T-cell (primary cell): ENCODE measurements around the gene BANF2. TPM values are rescaled to one million over a fixed set of nuclear protein-coding genes. Genes with fewer than 3 reads are reported as not detected.

Source experiments
- ATAC-seq, 4 experiments: fragments of 200-7000 bp in 3 of 4; fragments of 150-1000 bp in 1 of 4; cut with Tn5 transposase; replicated peaks in 1 of 4; 1 replicate in 3 of 4; 2 replicates in 1 of 4; pipeline ENCODE4 v1.10.0; 2021; ENCODE audit warnings: moderate library complexity in 3 of 4, mild to moderate bottlenecking in 2 of 4, moderate number of reproducible peaks in 1 of 4
- CTCF ChIA-PET, 2 donors: fragments of 300-600 bp; sonication (Branson Sonifier 250); formaldehyde crosslinking; loops; one replicate each; lab custom pipeline; 2022; ENCODE audit warnings: antibody characterized with exemption in 2 of 2; lab: Charles Lee
- POLR2A ChIA-PET, 2 donors: fragments of 300-600 bp; sonication (Branson Sonifier 250); formaldehyde crosslinking; loops; one replicate each; lab custom pipeline; 2022; ENCODE audit warnings: antibody characterized with exemption in 2 of 2; lab: Charles Lee
- DNase-seq, 35 experiments: peaks; one replicate each; pipeline versions ENCODE4 v3.0.0 to v3.0.0-alpha.2; 2013 to 2023
- H3K27ac ChIP-seq: one replicate; pipeline ENCODE4 v1.5.1; 2013; ENCODE audit warnings: low read length
- H3K27me3 ChIP-seq, 2 experiments: replicated peaks in 1 of 2; 1 replicate in 1 of 2; 2 replicates in 1 of 2; pipeline versions ENCODE4 v1.6.1 to v1.7.0; 2013; ENCODE audit warnings: low read length in 1 of 2, mixed read lengths in 1 of 2; ENCODE audit not compliant: control insufficient read depth in 2 of 2, insufficient read depth in 2 of 2; ENCODE audit errors: extremely low read depth in 1 of 2
- H3K36me3 ChIP-seq, 2 donors: 1 replicate in 1 of 2; 2 replicates in 1 of 2; pipeline versions ENCODE4 v1.6.1 to v1.7.0; 2013; ENCODE audit warnings: low read length in 1 of 2; ENCODE audit not compliant: control insufficient read depth in 2 of 2, insufficient read depth in 1 of 2; ENCODE audit errors: extremely low read depth in 1 of 2
- H3K4me1 ChIP-seq, 2 experiments: 1 replicate in 1 of 2; 2 replicates in 1 of 2; pipeline versions ENCODE4 v1.6.1 to v1.7.0; 2013; ENCODE audit warnings: low read length in 2 of 2, mixed read lengths in 1 of 2; ENCODE audit not compliant: insufficient read depth in 2 of 2, control insufficient read depth in 1 of 2; ENCODE audit errors: extremely low read depth in 1 of 2
- H3K4me3 ChIP-seq, 2 donors: 1 replicate in 1 of 2; 2 replicates in 1 of 2; pipeline versions ENCODE4 v1.5.1 to v1.7.0; 2013; ENCODE audit warnings: mild to moderate bottlenecking in 2 of 2, low read length in 1 of 2, moderate library complexity in 1 of 2; ENCODE audit not compliant: control insufficient read depth in 1 of 2; ENCODE audit errors: extremely low read depth in 1 of 2
- H3K9me3 ChIP-seq: 2 replicates; pipeline ENCODE4 v1.7.0; 2013
- H3K27ac Mint-ChIP-seq, 2 donors: one replicate each; pipeline ENCODE4 v1.8.0; 2020 to 2021; ENCODE audit warnings: mild to moderate bottlenecking in 2 of 2, mixed read lengths in 2 of 2
- H3K27me3 Mint-ChIP-seq, 2 donors: one replicate each; pipeline ENCODE4 v1.8.0; 2021 to 2022; ENCODE audit warnings: mixed read lengths in 2 of 2
- H3K36me3 Mint-ChIP-seq: one replicate; pipeline ENCODE4 v1.8.0; 2021; ENCODE audit warnings: mixed read lengths
- H3K4me1 Mint-ChIP-seq, 3 donors: one replicate each; pipeline ENCODE4 v1.8.0; 2020 to 2022; ENCODE audit warnings: mixed read lengths in 3 of 3, mild to moderate bottlenecking in 1 of 3
- H3K4me3 Mint-ChIP-seq, 3 donors: one replicate each; pipeline ENCODE4 v1.8.0; 2020 to 2022; ENCODE audit warnings: mild to moderate bottlenecking in 3 of 3, mixed read lengths in 3 of 3, moderate library complexity in 3 of 3
- H3K9me3 Mint-ChIP-seq, 3 donors: one replicate each; pipeline ENCODE4 v1.8.0; 2020 to 2022; ENCODE audit warnings: mixed read lengths in 3 of 3
- WGBS: methylation state at CpG from one replicate; pipeline ENCODE4 v1.1.5; 2013; ENCODE audit warnings: missing lambda C conversion rate; ENCODE audit not compliant: insufficient coverage; 5-methylcytosine and 5-hydroxymethylcytosine counted together
- total RNA-seq, 35 experiments: library from RNA in 6 of 35; stranded (reverse) in 6 of 35; fragments of 120-200 nt in 1 of 35; gene quantifications; one replicate each; pipeline versions ENCODE4 v1.2.1 to v1.2.4 and lab custom pipeline; 2013 to 2026

The BANF2 gene
- total RNA-seq, 5 donors from 2014 or later (not counting 1 experiment from before 2014, with no cell fraction given), result not detected

GRCh38 chr20:17683218-17684076 is 16.3 kb upstream of the BANF2 start:
- Histone ChIP-seq H3K36me3 (peaks cover 0 to under 1% of the 10 kb centered on the region in 2 donors), H3K4me1 (peaks cover 3 to 22% of the 10 kb centered on the region in 2 experiments), H3K4me3 (peak overlapping the region in 1 of 2 donors; percentile 73), H3K9me3 (no peaks in the 10 kb centered on the region), H3K27me3 (peaks cover 0 to 25% of the 10 kb centered on the region in 2 experiments), H3K27ac (no peak overlapping the region)
- peak overlapping the region; percentile 59 to 85 (median 84) for H3K4me3 Mint-ChIP-seq
- 76% methylated on average over 7 of the region's 10 CpGs for WGBS
- no peak for DNase-seq
- H3K27ac Mint-ChIP-seq, result no peak overlapping the region
- H3K27me3 Mint-ChIP-seq, result peaks cover 32 to 43% of the 10 kb centered on the region in 2 donors
- POLR2A ChIA-PET, result no interaction called here
- peaks cover 17 to 23% (median 21%) of the 10 kb centered on the region in 3 donors for H3K4me1 Mint-ChIP-seq
- ATAC-seq, result no peak
- CTCF ChIA-PET, result interaction anchor here (0.5 to 2.2 kb wide), 32 partner anchors 10 to 811 kb away, joined by 3 to 19 read pairs (median 4); partner anchors contain the start of genes BANF2 (in 1 of the 2), DSTN (in 1 of the 2), DZANK1 (in 1 of the 2) and KAT14 (in 1 of the 2)
- no peaks in the 10 kb centered on the region for H3K36me3 Mint-ChIP-seq
- no peaks in the 10 kb centered on the region for H3K9me3 Mint-ChIP-seq

GRCh38 chr20:17684077-17684888 is 15.5 kb upstream of the BANF2 start:
- peak overlapping the region in 1 of 3 donors; percentile 59 for H3K4me3 Mint-ChIP-seq
- Histone ChIP-seq H3K4me1 (peaks cover 3 to 22% of the 10 kb centered on the region in 2 experiments), H3K4me3 (no peak overlapping the region), H3K27ac (no peak overlapping the region), H3K9me3 (no peaks in the 10 kb centered on the region), H3K36me3 (no peaks in the 10 kb centered on the region), H3K27me3 (peaks cover 0 to 25% of the 10 kb centered on the region in 2 experiments)
- peaks cover 17 to 22% (median 21%) of the 10 kb centered on the region in 3 donors for H3K4me1 Mint-ChIP-seq
- no peak overlapping the region for H3K27ac Mint-ChIP-seq
- peaks cover 36 to 45% of the 10 kb centered on the region in 2 donors for H3K27me3 Mint-ChIP-seq
- DNase-seq, result no peak
- ATAC-seq, result no peak
- ChIA-PET CTCF (interaction anchor here (0.6 to 2.0 kb wide), 2 partner anchors 18 to 139 kb away, joined by 5 to 7 read pairs; no protein-coding TSS in a partner anchor), POLR2A (no interaction called here)
- WGBS, result 93% methylated on average over 3 of the region's 13 CpGs
- H3K36me3 Mint-ChIP-seq, result no peaks in the 10 kb centered on the region
- H3K9me3 Mint-ChIP-seq, result no peaks in the 10 kb centered on the region

GRCh38 chr20:17685168-17685567 is 14.6 kb upstream of the BANF2 start:
- ChIA-PET POLR2A (no interaction called here), CTCF (no interaction called here)
- H3K27ac ChIP-seq, result no peak overlapping the region
- H3K4me1 Mint-ChIP-seq, result peaks cover 9 to 13% (median 13%) of the 10 kb centered on the region in 3 donors
- H3K36me3 Mint-ChIP-seq, result no peaks in the 10 kb centered on the region
- WGBS, result 57% methylated on average over 1 of the region's 1 CpG
- H3K4me1 ChIP-seq, result peaks cover 3 to 16% of the 10 kb centered on the region in 2 experiments
- peaks cover 0 to 25% of the 10 kb centered on the region in 2 experiments for H3K27me3 ChIP-seq
- H3K36me3 ChIP-seq, result no peaks in the 10 kb centered on the region
- no peak for ATAC-seq
- H3K9me3 Mint-ChIP-seq, result peaks cover 0 to 2% (median under 1%) of the 10 kb centered on the region in 3 donors
- H3K4me3 ChIP-seq, result no peak overlapping the region
- H3K27me3 Mint-ChIP-seq, result peaks cover 36 to 45% of the 10 kb centered on the region in 2 donors
- no peaks in the 10 kb centered on the region for H3K9me3 ChIP-seq
- DNase-seq, result no peak
- H3K27ac Mint-ChIP-seq, result no peak overlapping the region
- H3K4me3 Mint-ChIP-seq, result no peak overlapping the region

GRCh38 chr20:17687800-17688199 is 12.0 kb upstream of the BANF2 start:
- POLR2A ChIA-PET, result no interaction called here
- Histone ChIP-seq H3K27me3 (peaks cover 0 to 28% of the 10 kb centered on the region in 2 experiments), H3K36me3 (no peaks in the 10 kb centered on the region), H3K4me1 (peaks cover 2 to 5% of the 10 kb centered on the region in 2 experiments), H3K9me3 (no peaks in the 10 kb centered on the region), H3K27ac (no peak overlapping the region), H3K4me3 (no peak overlapping the region)
- Mint-ChIP-seq H3K4me3 (no peak overlapping the region), H3K36me3 (no peaks in the 10 kb centered on the region), H3K27me3 (peaks cover 47 to 57% of the 10 kb centered on the region in 2 donors), H3K4me1 (peaks cover 2 to 5% (median 5%) of the 10 kb centered on the region in 3 donors), H3K9me3 (peaks cover 0 to 5% (median 4%) of the 10 kb centered on the region in 3 donors), H3K27ac (no peak overlapping the region)
- no peak for ATAC-seq
- 77% methylated on average over 2 of the region's 3 CpGs for WGBS
- no peak for DNase-seq
- CTCF ChIA-PET, result interaction anchor here in 1 of 2 donors (1.0 kb wide), 1 partner anchor 115 kb away, joined by 3 read pairs; no protein-coding TSS in a partner anchor

- no peaks in the 10 kb centered on the region for H3K4me1 ChIP-seq
- ChIA-PET POLR2A (no interaction called here), CTCF (interaction anchor here (0.6 to 0.8 kb wide), 2 partner anchors 156 to 278 kb away, joined by 3 to 4 read pairs; no protein-coding TSS in a partner anchor)
- no peak for DNase-seq
- Mint-ChIP-seq H3K4me3 (no peak overlapping the region), H3K27me3 (peaks cover 54 to 57% of the 10 kb centered on the region in 2 donors), H3K27ac (no peak overlapping the region), H3K4me1 (no peaks in the 10 kb centered on the region), H3K36me3 (no peaks in the 10 kb centered on the region), H3K9me3 (peaks cover 0 to 5% (median 4%) of the 10 kb centered on the region in 3 donors)
- H3K4me3 ChIP-seq, result no peak overlapping the region
- 100% methylated on average over 1 of the region's 2 CpGs for WGBS
- ATAC-seq, result no peak
- no peak overlapping the region for H3K27ac ChIP-seq
- H3K9me3 ChIP-seq, result no peaks in the 10 kb centered on the region
- H3K27me3 ChIP-seq, result peaks cover 0 to 28% of the 10 kb centered on the region in 2 experiments
- H3K36me3 ChIP-seq, result no peaks in the 10 kb centered on the region
Observed at GRCh38 chr20:17688965-17689364, 10.8 kb upstream of the BANF2 start.

- Histone ChIP-seq H3K27ac (no peak overlapping the region), H3K4me3 (no peak overlapping the region), H3K4me1 (no peaks in the 10 kb centered on the region), H3K9me3 (no peaks in the 10 kb centered on the region), H3K36me3 (no peaks in the 10 kb centered on the region), H3K27me3 (peaks cover 0 to 21% of the 10 kb centered on the region in 2 experiments)
- Mint-ChIP-seq H3K9me3 (peaks cover 0 to 5% (median 4%) of the 10 kb centered on the region in 3 donors), H3K27me3 (peaks cover 51 to 52% of the 10 kb centered on the region in 2 donors), H3K4me1 (no peaks in the 10 kb centered on the region), H3K4me3 (no peak overlapping the region), H3K27ac (no peak overlapping the region), H3K36me3 (no peaks in the 10 kb centered on the region)
- CTCF ChIA-PET, result no interaction called here
- WGBS, result no CpG with 5 or more reads among the region's 2 CpGs
- DNase-seq, result no peak
- ATAC-seq, result no peak
- POLR2A ChIA-PET, result no interaction called here
Observed at GRCh38 chr20:17690144-17690543, 9.6 kb upstream of the BANF2 start.
